GM19238 (cell line): ENCODE measurements around the gene DYRK1A.
"Not testable (repeated sequence)": the region's sequence is repeated elsewhere in the genome, so short reads cannot be mapped to it uniquely, and the experiment has no call there.

Experiments
- DNase-seq: peaks from one replicate; pipeline ENCODE4 v3.0.0; 2011; ENCODE audit warnings: low spot score; ENCODE audit not compliant: insufficient read length

DYRK1A gene

GRCh38 chr21:37483776-37484175 lies 117.2 kb downstream of the DYRK1A start:
- DNase-seq = no peak

GRCh38 chr21:37484535-37485474 lies 118.2 kb downstream of the DYRK1A start:
- no peak for DNase-seq

GRCh38 chr21:37489553-37489952 lies 123.0 kb downstream of the DYRK1A start:
- DNase-seq = no peak

DNA sequence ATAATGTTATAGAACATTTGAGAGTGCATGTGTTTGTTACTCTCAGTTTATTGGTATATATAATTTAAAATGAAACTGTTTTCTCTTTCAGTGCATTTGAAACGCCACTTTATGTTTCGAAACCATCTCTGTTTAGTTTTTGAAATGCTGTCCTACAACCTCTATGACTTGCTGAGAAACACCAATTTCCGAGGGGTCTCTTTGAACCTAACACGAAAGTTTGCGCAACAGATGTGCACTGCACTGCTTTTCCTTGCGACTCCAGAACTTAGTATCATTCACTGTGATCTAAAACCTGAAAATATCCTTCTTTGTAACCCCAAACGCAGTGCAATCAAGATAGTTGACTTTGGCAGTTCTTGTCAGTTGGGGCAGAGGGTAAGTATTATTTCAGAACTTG lies 123.5 kb downstream of the DYRK1A start:
- DNase-seq = no peak

DNA sequence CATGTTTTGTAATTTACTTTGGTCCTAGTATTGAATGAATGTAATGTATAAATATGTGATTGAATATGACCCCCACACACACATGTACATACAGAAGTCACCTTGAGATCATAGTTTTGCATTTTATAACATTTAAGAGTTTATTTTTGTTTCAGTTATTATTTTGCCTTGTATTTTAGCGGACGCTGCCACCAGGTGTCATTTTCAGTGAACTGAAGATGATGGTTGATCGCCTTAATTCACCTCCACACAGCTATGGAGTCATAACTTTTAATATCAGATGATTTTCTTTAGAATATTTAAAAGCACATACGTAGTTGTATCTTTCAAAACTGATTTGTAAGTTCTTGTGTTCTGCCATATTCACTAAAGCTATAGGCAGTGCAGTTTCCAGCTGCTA lies 130.4 kb downstream of the DYRK1A start:
- no peak for DNase-seq

GRCh38 chr21:37498664-37499063 lies 132.1 kb downstream of the DYRK1A start:
- DNase-seq = no peak

- DNase-seq = no peak
Measured at GRCh38 chr21:37502947-37503346, 136.4 kb downstream of the DYRK1A start.

- DNase-seq = no peak
Measured at GRCh38 chr21:37503848-37504467, 137.4 kb downstream of the DYRK1A start.

DNA sequence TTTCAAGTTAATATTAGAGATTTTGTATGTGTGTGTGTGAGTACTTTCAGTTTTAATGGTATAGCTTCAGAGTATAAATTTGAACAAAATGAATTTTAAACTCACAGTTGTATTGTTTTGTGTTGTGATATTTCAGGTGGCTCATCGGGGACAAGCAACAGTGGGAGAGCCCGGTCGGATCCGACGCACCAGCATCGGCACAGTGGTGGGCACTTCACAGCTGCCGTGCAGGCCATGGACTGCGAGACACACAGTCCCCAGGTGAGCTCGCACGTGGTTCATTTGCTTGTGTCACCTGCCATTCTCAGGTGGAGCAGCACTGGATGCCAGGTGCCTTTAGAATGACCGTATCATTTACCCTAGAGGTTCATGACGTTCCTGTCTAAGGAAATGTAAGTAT lies 139.4 kb downstream of the DYRK1A start:
- no peak for DNase-seq

- DNase-seq = no peak
Measured at GRCh38 chr21:37507716-37508115, 141.1 kb downstream of the DYRK1A start.

GRCh38 chr21:37508341-37508740 lies 141.8 kb downstream of the DYRK1A start:
- no peak for DNase-seq

- no peak for DNase-seq
Measured at GRCh38 chr21:37509802-37510393, 143.3 kb downstream of the DYRK1A start.

DNA sequence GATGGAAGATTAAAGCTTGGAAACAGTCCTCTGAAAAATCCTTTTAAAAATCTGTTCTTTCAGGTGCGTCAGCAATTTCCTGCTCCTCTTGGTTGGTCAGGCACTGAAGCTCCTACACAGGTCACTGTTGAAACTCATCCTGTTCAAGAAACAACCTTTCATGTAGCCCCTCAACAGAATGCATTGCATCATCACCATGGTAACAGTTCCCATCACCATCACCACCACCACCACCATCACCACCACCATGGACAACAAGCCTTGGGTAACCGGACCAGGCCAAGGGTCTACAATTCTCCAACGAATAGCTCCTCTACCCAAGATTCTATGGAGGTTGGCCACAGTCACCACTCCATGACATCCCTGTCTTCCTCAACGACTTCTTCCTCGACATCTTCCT lies 145.3 kb downstream of the DYRK1A start:
- DNase-seq = no peak

DNA sequence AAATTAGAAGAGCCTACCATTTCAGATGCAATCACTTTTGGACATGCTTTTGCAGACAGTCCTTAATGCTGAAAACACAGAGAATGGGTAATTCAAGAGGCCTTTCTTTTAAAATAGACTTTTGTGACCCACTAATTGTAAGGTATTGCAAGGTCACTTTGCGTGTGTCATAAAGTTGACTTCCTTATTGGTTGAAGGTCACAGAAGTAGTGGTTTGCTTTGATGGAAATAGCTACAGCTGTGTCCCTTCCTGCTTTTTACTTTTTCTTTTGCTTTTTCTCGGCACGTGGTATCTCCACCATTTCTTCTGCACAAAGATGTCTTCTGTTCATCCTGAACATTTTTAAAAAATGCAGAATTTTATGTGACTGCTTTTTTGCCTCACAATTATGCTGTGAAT lies 146.8 kb downstream of the DYRK1A start:
- DNase-seq = no peak

GRCh38 chr21:37514038-37514667 lies 147.6 kb downstream of the DYRK1A start:
- DNase-seq = no peak

DNA sequence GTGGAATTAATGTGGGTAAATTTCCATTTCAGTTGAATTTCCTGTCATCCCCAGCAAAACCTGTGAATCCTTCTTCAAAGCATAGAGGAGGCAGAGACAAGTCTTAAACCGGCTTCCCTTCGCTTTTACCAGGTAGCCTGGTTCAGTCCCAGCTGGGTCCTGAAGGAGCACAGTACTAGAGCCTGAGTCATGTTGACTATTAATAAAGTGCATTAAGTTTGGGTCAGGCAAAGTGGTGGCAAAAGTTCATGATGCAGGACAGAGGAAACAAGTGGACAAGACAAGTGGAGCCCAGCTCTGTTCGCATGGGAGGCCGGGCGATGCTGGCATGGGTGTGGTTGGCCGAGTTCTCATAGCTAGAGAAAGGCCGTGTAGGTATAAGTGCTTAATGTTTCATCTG lies 150.4 kb downstream of the DYRK1A start:
- DNase-seq = no peak

DNA sequence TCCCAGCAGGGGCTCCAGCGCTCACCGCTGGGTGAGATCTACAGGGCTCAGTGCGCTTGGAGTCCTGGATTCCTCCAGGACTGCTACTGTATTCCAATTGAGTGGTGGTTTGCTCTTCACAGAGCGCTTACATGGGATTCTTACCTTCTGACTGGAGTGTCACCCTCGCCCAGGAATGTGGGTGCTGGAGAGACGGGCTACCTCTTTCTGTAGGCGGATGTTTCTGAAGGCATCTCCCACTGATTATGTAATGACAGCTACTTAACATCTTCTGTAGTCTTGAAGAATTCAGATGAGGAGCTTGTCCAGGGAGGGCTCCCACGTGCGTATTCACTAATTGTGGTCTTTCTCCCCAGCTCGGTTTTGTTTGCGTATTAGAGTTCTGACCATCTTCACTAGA lies 154.2 kb downstream of the DYRK1A start:
- no peak for DNase-seq

DNA sequence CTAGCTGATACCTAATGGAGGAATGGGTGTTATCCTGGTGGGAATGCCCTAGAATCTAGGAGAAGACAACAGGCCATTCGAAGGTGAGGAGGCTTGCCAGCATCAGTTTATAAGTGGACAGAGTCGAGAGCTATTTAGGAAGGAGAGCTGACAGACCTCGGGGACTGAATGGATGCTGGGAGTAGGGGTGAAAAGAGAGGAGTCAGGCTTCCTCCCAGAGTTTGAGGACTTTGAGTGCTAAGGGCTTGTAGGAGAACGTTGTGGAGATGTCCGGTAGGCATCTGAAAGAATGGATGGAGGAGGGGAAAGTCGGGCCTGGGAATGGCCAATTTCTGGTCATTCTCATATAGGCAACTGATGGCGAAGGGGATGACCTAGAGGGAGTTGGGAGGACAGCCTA lies 155.1 kb downstream of the DYRK1A start:
- DNase-seq = no peak

DNA sequence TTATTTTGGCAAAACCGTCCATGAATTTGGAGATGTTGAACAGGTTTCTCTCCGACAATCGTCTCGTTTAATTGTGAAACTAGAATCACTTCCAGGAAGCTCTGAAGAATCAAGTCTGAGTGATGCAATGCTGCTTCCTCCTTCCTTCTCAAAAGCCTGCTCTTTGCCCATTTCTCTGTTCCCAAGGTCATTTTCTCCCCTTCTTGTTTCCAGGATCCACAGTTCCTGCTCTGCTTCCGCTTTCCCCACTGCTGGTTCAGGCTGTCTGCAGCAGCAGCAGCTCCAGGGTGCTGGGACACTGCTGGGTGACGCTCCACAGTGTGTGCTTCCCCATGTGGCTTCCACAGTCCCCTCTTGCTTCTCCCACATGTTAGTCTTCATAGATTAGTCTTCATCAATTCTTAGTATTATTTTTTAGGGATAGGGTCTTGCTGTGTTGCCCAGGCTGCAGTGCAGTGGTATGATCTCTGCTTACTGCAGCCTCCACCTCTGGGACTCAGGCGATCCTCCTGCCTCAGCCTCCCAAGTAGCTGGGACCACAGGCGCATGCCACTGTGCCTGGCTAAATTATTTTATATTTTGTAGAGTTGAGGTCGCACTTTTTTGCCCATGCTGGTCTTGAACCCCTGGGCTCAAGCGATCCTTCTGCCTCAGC lies 156.2 kb downstream of the DYRK1A start:
- no peak for DNase-seq

DNA sequence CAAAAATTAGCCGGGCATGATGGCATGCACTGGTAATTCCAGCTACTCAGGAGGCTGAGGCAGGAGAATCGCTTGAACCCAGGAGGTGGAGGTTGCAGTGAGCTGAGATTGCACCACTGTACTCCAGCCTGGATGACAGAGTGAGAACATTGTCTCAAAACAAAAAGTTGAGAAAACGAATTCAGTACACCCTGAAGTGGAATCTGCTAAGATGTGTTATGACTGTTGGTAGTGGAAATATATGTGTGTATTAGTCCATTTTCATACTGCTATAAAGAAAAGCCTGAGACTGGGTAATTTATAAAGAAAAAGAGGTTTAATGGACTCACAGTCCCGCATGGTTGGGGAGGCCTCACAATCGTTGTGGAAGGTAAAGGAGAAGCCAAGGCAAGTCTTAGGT lies 158.4 kb downstream of the DYRK1A start:
- not testable (repeated sequence) for DNase-seq

DNA sequence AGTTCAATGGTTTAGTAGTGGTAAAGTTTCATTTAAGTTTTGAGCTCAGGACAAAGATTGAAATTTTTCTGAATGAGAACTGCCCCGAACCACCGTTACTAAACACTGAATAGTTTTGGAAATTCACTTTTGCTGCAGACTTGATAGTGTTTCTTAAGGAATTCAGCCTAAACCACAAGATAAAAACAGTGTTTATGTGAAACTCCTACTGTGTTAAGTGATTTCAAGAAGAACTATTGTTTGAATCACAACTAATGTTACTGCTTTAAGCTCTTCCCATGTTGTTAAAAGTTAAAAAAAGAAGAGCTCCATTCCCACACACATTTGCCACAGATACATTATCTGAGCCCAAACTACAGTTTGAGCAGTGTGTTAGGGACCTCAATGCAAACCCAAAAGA lies 159.2 kb downstream of the DYRK1A start:
- no peak for DNase-seq
